ENCODE measurements around the gene DOLK.
A peak's percentile ranks its signal among the peaks of the same experiment; 100 is the strongest.

Gene DOLK

DNA sequence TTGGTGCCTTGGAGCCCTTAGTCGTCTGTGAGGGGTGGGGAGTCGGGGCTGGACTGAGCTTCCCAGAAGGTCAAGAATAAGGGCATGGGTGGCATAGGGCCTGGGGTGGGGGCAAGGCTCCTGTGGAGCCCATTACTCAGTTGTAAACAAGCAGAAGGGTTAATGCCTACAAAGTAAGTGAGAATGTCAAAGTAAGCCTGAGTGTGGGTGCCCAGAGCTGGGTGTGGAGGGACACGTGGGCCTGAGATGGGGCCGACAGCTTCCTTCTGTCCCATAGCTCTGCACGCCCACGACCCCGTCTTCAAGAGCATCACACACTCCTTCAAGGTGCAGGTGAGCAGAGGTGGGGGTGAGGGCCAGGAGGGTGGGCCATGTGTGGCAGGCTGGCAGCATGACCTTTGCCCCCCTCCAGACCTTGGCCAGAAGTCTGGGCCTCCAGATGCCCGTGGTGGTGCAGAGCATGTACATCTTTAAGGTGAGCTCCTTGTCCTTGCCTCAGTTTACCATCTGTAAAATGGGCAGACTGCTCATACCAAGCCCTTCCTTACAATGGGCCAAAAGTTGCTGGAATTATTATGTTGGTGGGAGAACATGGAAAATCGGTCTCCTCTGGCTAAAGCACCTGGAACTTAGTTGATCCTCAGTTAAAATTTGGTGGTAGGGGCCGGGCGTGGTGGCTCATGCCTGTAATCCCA, 11.1 kb downstream of the DOLK start:
- no peak for DNase-seq (ENCODE audit: low read depth, low spot score)
- H3K27ac ChIP-seq: no peak overlapping the region

DNA sequence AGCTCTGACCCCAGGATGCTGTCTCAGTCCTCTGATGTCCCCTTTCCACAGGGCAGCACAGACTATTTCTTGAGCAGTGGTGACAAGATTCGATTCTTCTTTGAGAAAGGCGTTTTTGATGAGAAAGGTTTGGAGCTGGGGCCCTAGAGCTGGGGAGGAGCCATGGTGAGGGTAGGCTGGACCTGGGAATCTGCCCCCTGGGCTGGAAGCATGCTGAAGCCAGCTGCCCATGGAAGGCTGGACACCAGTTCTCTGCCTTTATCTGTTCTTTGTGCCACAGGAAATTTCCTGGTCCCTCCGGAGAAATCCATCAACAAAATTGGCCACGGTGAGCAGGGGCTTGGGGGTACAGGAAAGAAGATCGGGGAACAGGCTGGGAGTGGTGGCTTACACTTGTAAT, 13.7 kb downstream of the DOLK start:
- DNase-seq (ENCODE audit: low read depth, low spot score): no peak
- no peak overlapping the region for H3K27ac ChIP-seq

DNA sequence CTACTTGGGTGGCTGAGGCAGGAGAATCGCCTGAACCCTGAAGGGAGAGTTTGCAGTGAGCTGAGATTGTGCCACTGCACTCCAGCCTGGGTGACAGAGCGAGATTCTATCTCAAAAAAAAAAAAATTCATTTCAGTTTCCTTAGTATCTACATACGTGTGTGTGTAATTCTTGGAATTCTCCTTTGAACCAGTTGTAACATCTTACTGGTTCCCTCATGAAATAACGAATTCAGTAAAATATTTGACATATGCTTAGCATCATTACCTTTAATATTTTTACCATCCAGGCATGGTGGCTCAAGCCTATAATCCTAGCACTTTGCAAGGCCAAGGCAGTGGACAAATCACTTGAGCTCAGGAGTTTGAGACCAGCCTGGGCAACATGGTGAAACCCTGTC, 17.8 kb downstream of the DOLK start:
- no peak overlapping the region for H3K27ac ChIP-seq
- no peak for DNase-seq (ENCODE audit: low read depth, low spot score)

DNA sequence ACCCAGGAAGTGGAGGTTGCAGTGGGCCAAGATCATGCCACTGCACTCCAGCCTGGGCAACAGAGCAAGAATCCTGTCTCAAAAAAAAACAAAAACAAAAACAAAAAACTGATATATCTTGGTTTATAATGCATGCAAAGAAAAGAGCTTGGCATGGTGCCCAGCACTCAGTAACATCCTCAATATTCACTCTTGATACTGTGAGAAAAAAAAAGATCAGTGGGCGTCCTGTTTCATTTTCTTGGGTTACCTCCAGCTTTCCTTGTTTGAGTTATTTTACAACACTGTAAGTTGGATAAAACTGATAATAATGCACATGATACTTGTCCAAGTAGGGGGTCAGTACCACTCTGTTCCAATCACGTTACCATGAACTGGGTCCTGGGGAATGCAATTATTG, 18.8 kb downstream of the DOLK start:
- H3K27ac ChIP-seq: no peak overlapping the region
- DNase-seq (ENCODE audit: low read depth, low spot score): no peak

DNA sequence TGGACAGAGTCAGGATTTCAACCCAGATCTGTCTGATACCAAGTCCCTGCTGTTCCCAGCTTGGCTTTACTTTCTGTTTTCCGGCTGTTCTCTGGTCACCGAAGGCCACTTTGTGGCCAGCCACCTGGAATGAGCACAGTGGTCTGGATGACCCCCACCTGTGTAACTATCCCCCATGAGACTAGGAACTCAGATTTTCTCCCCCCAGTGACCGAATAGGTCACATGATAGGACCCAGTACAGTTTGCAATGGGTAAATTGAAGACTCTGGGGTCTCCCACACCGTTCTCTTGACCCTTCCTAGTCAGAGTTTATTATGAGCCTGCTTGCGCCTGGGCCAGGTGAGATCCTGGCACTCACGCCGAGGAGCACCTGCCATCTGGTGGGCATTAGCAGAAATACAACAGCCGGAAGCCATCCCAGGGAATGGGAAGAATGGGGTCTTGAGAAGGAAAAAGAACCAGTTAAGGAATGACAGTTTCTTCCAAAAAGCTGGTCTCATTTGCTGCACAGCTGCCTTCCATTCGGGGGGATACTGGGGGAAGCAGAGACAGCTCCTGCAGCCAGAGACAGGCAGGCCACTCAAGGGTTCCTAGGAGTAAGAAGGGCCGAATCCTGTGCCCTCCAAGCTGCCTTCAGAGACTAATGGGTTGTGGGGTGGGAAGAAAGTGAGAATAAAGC, 19.5 kb downstream of the DOLK start:
- no peak for DNase-seq (ENCODE audit: low read depth, low spot score)
- no peak overlapping the region for H3K27ac ChIP-seq

DNA sequence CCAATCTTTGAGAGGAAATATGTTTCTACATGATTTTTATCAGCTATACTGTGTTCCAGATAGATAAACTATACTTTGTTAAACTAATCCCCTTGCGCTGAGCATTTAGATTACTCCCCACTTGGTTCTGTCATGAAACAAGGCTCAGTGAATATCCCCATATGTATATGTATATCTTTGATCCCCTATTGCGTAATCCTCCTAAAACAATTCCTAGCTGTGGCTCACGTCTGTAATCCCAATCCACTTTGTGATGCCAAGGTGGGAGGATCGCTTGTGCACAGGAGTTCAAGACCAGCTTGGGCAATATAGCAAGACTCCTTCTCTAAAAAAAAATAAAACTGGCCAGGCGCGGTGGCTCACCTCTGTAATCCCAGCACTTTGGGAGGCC, 23.9 kb downstream of the DOLK start:
- no peak overlapping the region for H3K27ac ChIP-seq
- no peak for DNase-seq (ENCODE audit: low read depth, low spot score)

DNA sequence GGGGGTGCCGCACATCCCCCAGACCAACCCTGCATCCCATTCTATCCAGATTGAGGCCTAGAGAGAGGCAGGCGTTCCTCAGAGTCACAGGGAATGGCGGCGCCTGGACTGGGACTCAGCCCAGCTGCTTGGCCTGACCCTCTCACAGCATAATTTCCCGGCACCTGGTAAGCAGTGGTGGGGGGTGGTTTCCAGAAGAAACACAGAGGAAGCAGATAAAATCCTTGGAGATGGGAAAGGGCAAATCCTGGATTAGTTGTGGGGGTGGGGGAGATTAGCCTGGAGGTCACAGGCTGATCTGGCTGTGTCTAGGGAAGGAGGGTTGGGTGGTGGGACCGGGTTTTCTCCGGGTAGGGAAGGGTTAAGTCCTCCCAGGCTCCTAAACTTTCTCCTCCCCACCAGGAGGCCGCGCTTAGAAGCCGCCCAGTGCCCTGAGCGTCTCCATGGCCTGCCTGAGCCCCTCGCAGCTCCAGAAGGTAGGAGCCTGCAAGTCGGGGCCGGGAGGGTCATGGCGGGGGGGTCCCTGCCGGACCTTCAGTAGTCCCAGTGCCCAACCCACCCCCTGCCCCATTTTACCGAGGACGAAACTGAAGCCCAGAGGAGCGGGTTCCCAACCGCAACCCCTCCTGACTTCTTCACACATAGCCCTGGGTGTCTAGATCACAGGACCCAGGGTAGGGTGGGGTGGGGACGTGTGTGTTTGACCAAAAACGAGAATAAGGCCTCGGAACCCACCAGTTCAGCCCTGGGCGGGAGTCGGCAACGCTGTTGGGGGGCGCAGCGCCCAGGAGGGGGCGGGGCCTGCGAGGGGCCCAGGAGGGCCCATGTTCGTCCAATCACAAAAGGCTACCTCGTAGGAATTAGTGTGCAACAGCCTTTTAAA, 25.3 kb downstream of the DOLK start:
- peak overlapping the region; percentile 100 for H3K27ac ChIP-seq

DNA sequence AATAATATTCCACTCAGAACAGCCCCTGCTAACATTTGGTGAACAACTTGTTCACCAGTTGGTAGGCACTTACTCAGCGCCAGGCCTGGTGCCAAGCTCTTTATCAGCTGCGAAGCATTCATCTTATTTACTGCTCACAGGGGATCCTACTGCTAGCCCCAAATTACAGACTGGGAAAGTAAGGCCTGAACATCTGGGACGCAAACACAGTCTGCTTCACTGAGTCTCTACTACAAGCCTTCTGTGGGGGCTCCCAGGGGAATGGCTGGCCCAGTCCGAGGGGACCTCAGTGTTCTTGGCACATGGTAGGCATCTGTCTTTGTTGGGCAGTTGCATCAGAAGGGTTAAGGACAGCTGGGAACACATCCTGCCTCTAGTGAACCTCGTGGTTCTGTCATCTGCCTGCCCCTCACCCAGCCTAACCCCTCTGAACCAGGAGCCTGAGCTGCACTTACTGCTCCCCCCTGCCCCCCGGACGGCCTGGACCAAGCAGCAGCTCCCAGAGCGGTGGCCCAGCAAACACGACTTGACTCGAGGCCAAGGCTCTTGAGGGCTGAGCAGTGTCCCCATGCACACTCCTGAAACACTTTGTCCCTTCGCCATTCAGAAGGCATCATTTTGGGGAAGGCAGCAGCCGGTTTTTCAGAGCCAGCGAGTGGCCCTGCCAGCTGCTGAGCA, 26.9 kb downstream of the DOLK start, which contains the start of gene PHYHD1:
Gene PHYHD1, plus strand, starts transcription at position 602 of the 678 bp plus-strand sequence. CDS start 1,342 bp downstream, outside the sequence.
- DNase-seq (ENCODE audit: low read depth, low spot score): no peak
- H3K27ac ChIP-seq: peak within 1 kb of the TSS; percentile 100

More for the DNA sequence above, 25.3 kb downstream of the DOLK start:
- no peak for DNase-seq (ENCODE audit: low read depth, low spot score)

DNA sequence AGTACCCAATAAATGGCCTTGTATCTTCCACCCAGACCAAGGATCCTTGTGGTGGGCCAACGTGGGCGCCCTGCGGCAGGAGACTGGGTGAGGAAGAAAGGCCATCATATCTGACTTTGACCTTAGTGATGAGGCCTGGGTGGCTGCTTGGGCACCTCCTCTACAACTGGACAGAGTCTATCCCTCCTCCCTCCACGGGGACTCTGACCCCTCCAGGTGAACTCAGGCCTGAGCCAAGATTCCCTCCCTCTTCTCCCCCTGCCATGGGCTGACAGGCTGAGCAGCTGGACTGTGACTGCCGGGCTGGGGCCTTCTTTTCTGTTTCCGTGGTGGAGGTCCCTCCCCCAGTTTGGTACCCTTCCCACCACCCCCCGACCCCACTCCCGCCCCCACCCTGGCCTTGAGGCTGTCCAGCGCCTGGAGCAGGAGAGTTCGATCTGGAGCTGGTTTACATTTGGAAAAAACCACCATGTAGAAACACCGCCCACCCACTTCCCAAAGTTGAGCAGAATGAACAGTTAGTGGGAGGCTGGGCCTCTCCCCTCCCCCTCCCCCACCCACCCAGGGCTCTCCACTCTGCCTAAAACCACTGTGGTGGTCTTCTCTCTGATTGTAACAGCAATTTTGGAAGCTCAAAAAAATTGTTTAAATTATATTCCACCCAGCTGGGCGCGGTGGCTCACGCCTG, 27.9 kb downstream of the DOLK start:
- DNase-seq (ENCODE audit: low read depth, low spot score): no peak
- peak overlapping the region; percentile 100 for H3K27ac ChIP-seq

DNA sequence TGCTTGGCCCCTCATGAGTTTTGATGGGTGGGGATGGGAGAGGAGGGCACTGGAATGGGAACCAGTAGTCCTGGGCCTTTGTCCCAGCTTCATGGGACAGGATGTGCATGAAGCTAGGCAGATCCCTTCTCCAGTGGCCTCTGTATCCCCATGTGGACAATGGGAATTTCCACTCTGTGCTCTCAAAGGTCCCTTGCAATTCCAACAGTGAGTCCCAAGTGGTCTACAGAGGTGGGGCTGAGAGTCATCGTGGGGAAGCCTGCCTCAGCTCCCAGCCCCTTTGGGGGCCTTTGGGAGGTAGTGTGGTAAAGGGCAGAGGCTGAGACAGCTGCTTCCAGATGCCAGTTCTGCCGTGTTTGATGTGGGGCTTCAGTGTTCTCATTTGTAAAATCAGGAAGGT, 28.5 kb downstream of the DOLK start:
- DNase-seq (ENCODE audit: low read depth, low spot score): no peak
- peak overlapping the region; percentile 100 for H3K27ac ChIP-seq

DNA sequence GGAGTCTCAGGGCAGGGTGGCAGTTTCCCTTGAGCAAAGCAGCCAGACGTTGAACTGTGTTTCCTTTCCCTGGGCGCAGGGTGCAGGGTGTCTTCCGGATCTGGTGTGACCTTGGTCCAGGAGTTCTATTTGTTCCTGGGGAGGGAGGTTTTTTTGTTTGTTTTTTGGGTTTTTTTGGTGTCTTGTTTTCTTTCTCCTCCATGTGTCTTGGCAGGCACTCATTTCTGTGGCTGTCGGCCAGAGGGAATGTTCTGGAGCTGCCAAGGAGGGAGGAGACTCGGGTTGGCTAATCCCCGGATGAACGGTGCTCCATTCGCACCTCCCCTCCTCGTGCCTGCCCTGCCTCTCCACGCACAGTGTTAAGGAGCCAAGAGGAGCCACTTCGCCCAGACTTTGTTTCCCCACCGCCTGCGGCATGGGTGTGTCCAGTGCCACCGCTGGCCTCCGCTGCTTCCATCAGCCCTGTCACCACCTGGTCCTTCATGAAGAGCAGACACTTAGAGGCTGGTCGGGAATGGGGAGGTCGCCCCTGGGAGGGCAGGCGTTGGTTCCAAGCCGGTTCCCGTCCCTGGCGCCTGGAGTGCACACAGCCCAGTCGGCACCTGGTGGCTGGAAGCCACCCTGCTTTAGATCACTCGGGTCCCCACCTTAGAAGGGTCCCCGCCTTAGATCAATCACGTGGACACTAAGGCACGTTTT, 30.1 kb downstream of the DOLK start:
- peak overlapping the region; percentile 100 for H3K27ac ChIP-seq
- DNase-seq (ENCODE audit: low read depth, low spot score): no peak

DNA sequence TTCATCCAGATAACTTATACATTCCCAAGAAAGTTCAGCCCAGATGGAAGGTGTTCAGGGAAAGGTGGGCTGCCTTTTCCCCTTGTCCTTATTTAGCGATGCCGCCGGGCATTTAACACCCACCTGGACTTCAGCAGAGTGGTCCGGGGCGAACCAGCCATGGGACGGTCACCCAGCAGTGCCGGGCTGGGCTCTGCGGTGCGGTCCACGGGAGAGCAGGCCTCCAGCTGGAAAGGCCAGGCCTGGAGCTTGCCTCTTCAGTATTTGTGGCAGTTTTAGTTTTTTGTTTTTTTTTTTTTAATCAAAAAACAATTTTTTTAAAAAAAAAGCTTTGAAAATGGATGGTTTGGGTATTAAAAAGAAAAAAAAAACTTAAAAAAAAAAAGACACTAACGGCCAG, 30.7 kb downstream of the DOLK start:
- peak overlapping the region; percentile 100 for H3K27ac ChIP-seq
- no peak for DNase-seq (ENCODE audit: low read depth, low spot score)

DNA sequence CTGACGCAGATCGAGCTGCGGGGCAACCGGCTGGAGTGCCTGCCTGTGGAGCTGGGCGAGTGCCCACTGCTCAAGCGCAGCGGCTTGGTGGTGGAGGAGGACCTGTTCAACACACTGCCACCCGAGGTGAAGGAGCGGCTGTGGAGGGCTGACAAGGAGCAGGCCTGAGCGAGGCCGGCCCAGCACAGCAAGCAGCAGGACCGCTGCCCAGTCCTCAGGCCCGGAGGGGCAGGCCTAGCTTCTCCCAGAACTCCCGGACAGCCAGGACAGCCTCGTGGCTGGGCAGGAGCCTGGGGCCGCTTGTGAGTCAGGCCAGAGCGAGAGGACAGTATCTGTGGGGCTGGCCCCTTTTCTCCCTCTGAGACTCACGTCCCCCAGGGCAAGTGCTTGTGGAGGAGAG, 31.2 kb downstream of the DOLK start:
- H3K27ac ChIP-seq: peak overlapping the region; percentile 100
- no peak for DNase-seq (ENCODE audit: low read depth, low spot score)

DNA sequence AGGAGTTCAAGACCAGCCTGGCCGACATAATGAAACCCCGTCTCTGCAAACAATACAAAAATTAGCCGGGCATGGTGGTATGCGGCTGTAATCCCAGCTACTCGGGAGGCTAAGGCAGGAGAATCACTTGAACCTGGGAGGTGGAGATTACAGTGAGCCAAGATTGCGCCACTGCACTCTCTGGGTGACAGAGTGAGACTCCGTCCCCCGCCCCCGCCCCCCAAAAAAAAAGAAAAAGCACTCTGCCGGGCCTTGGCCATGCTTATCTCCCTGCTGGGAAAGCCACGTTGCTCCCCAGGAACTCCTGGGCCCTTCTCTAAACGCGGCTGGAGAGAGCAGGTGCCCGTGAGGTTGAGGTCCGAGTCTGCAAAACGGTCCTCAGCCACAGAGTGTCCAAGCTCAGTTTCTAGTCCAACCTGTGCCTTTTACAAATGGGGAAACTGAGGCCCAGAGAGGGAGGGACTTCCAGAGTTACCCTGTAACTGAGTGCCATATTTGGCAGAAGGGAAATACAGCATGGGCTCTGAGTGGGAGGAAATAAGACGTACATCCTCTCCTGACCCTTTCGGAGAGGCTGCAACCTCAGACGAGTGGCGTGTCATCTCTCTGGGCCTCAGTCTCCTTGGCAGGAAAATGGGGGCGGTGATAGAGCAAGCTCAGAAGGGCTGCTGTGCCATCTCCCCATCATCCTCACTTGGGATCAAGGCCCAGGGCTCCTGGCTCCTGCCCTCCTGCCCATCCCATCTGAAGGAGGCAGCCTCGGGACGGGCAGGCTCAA, 33.2 kb downstream of the DOLK start:
- peak overlapping the region; percentile 100 for H3K27ac ChIP-seq
- DNase-seq (ENCODE audit: low read depth, low spot score): no peak

DNA sequence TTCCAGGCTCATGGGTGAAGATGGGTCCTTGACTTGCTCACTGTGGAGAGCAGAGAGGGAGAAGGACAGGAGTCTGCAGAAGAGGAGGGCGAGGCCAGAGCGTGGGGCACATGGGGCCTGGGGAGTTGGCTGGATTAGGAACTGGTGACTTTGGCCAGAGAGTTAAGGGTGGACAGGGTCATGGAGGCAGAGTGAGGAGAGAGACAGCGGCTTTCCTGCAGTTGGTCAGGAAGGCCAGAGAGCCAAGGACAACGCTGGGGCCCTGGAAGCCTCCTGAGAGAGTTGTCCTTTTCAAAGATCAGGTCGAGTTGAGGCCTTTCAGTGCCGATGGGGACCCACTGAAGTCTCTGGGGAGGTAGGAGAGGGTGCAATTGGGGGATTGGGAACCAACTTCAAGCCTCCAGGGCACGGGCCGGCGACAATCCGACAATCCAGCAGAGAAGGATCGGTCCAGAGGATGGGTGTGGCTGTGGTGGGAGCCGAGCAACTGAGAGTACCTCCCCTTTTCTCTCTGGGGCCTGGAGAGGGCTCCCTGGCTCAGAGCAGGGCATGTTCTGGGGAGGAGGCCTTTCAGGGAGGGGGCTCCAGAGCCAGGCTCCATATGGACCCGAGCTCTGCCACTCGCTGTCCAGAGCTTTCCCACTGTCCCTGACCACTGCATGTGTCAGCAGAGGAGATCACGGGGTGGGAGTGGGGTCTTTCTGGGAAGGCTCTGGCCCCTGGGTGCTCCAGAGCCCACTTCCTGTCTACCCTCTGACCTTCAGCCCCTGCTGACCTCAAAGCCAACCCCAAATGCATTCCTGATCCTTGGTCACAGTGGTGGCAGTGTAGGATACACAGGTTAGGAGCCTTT, 34.1 kb downstream of the DOLK start:
- no peak for DNase-seq (ENCODE audit: low read depth, low spot score)
- peak overlapping the region; percentile 100 for H3K27ac ChIP-seq

DNA sequence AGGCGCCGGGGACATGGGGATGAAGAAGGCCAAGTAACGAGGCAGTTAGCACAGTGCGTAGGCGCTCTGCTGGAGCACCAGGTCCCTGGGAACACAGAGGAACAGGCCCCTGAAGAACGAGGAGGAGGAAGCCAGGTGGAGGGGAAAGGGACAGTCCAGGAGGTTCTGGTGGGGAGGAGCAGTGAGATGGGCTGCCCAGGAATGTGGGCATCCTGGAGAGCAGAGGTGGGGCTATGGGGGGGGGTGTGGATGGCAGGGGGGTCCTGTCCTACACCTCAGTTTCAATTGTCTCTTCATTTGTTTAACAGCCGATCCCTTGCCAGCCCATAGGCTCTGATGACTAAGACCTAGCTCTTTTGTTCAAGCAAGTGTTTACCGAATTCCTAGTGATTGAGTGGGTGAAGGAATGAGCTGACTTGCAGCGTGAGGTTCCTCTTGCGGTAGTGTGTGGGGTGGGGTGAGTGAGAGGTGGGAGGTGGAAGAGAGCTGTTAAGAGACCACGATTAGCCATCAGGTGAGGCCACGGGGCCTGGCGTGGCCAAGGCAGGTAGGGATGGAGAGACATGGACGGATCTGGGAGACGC, 35.0 kb downstream of the DOLK start:
- peak overlapping the region; percentile 100 for H3K27ac ChIP-seq
- peak; percentile 95 for DNase-seq (ENCODE audit: low read depth, low spot score)

DNA sequence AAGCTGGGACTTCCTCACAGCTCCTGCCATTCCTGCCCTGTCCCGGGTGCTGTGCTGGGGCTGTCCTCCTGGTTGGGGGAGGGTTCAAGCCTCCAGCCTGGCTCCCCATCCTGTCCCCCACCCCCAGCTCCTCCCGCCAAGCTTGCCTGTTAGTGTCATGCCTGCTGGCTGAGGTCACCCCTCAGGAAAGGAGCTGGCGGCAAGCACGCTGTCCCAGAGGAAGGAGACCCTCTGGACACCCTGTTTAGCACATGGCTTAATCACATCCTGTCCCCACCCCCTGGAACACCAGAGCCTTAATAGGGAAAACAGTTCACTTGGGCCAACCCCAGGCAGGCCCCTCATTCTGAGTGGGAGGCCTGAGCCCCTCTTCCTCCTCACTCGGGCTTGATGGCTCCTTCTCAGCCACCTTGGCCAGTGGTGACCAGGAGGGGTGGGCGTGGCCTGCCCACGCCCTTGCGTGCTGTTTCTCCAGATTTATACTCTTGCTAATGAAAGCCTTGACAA, 35.8 kb downstream of the DOLK start:
- DNase-seq (ENCODE audit: low read depth, low spot score): no peak
- H3K27ac ChIP-seq: peak overlapping the region; percentile 100

Data from epithelial cell of prostate (primary cell).